Activated CD4-positive, alpha-beta T cell treated with anti-CD3 and anti-CD28 coated beads, Interleukin-2, amount 10 ng/mL, durations not matched to agents 7 days and 5 days (primary cell): ENCODE measurements around the gene PEX5L. TPM values are rescaled to one million over a fixed set of nuclear protein-coding genes. Genes with fewer than 3 reads are reported as not detected.
A peak's percentile ranks its signal among the peaks of the same experiment; 100 is the strongest.

Experiments
- CTCF ChIA-PET: fragments of 350-600 bp; sonication (Branson Sonifier 250); formaldehyde crosslinking; loops from one replicate; lab custom pipeline; 2021; ENCODE audit warnings: antibody characterized with exemption; lab: Charles Lee
- POLR2A ChIA-PET: fragments of 350-600 bp; sonication (Branson Sonifier 250); formaldehyde crosslinking; loops from one replicate; lab custom pipeline; 2021; ENCODE audit warnings: antibody characterized with exemption; lab: Charles Lee
- DNase-seq: peaks from one replicate; pipeline ENCODE4 v3.0.0-alpha.2; 2020
- H3K27ac Mint-ChIP-seq: one replicate; pipeline ENCODE4 v1.8.0; 2021; ENCODE audit warnings: mild to moderate bottlenecking, moderate library complexity, mixed read lengths
- H3K27me3 Mint-ChIP-seq: one replicate; pipeline ENCODE4 v1.8.0; 2021; ENCODE audit warnings: mixed read lengths
- H3K36me3 Mint-ChIP-seq: one replicate; pipeline ENCODE4 v1.8.0; 2021; ENCODE audit warnings: low read depth, mixed read lengths
- H3K4me1 Mint-ChIP-seq: one replicate; pipeline ENCODE4 v1.8.0; 2021; ENCODE audit warnings: mixed read lengths
- H3K4me3 Mint-ChIP-seq: one replicate; pipeline ENCODE4 v1.8.0; 2021; ENCODE audit warnings: mild to moderate bottlenecking, moderate library complexity, mixed read lengths
- H3K9me3 Mint-ChIP-seq: one replicate; pipeline ENCODE4 v1.8.0; 2021; ENCODE audit warnings: mixed read lengths
- total RNA-seq, 2 experiments: library from RNA; stranded (reverse); gene quantifications; one replicate each; pipeline ENCODE4 v1.2.3, GENCODE V29; 2021

Gene PEX5L
- total RNA-seq, 2 experiments from 2014 or later = 0.04 TPM; not detected in 1

DNA sequence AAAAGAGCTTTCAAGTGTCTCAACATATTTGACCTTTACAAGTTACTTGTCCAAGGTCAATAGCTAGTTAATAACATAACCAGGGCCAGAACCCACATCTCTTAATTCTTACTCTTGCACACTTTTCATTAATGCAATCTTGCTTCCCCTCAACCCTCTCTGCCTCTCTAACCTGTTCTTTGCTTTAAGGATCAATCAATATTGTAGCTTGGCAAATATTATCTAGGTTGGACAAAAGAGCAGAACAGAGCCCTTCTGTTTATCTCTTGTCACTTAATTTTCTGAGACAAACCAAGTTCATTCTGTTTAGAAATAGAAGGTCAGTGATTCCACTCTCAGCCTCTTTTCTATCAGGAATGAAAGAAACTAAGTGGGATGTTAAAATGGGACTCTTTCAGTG, 203.4 kb downstream of the PEX5L start:
- Mint-ChIP-seq H3K9me3 (no peaks in the 10 kb centered on the region), H3K4me1 (no peaks in the 10 kb centered on the region), H3K4me3 (no peak overlapping the region), H3K27ac (no peak overlapping the region), H3K36me3 (no peaks in the 10 kb centered on the region), H3K27me3 (no peaks in the 10 kb centered on the region)
- DNase-seq = no peak
- CTCF ChIA-PET = no interaction called here
- POLR2A ChIA-PET = no interaction called here

- Mint-ChIP-seq H3K4me3 (no peak overlapping the region), H3K4me1 (no peaks in the 10 kb centered on the region), H3K27me3 (no peaks in the 10 kb centered on the region), H3K9me3 (no peaks in the 10 kb centered on the region), H3K36me3 (no peaks in the 10 kb centered on the region), H3K27ac (no peak overlapping the region)
- POLR2A ChIA-PET = no interaction called here
- DNase-seq = no peak
- CTCF ChIA-PET = no interaction called here
Observed at GRCh38 chr3:179832333-179832854, 204.3 kb downstream of the PEX5L start.

DNA sequence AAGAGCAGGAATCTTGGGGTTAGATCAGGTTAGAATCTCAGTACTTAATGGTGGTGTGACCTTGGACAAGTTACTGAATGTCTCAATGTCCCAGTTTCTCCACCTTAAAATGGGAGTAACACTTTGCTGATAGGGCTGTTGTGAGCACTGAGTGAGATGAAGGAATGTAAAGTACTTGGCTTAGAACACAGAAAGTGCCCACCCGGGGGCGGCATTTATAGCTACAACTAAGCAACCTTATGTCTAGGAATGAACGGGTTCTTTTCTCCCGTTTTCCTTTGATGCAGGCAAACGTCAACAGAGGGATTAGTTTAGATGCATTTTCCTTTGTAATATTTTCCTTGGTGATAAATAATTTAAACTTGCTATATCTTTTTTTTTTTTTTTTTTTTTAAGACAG, 207.3 kb downstream of the PEX5L start:
- ChIA-PET CTCF (interaction anchor here (0.6 kb wide), 1 partner anchor 223 kb away, joined by 3 read pairs; no protein-coding TSS in a partner anchor), POLR2A (no interaction called here)
- no peaks in the 10 kb centered on the region for H3K4me1 Mint-ChIP-seq
- H3K27me3 Mint-ChIP-seq = no peaks in the 10 kb centered on the region
- H3K36me3 Mint-ChIP-seq = no peaks in the 10 kb centered on the region
- H3K27ac Mint-ChIP-seq = no peak overlapping the region
- no peak for DNase-seq
- H3K4me3 Mint-ChIP-seq = no peak overlapping the region
- no peaks in the 10 kb centered on the region for H3K9me3 Mint-ChIP-seq

DNA sequence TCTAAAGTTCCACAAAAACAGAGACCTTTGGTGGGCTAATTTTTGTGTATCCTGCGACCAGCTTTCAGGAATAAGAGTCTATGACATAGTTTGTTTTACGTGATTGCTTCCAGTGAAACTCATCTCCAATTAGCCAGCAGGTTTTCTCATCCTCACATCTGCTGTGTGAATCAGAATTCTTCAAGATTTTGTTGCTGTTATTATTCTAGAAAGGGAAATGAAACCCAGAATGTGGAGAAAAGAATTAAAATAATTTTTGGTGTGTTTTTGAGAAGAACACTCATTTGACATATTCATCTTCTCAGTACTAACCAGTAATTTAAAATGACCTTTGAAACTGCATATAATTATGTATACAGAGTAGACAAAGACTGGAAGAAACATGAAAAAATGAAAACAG, 208.0 kb downstream of the PEX5L start:
- no peak for DNase-seq
- ChIA-PET CTCF (no interaction called here), POLR2A (no interaction called here)
- no peaks in the 10 kb centered on the region for H3K9me3 Mint-ChIP-seq
- H3K27me3 Mint-ChIP-seq = no peaks in the 10 kb centered on the region
- H3K4me1 Mint-ChIP-seq = no peaks in the 10 kb centered on the region
- H3K4me3 Mint-ChIP-seq = no peak overlapping the region
- no peaks in the 10 kb centered on the region for H3K36me3 Mint-ChIP-seq
- no peak overlapping the region for H3K27ac Mint-ChIP-seq

DNA sequence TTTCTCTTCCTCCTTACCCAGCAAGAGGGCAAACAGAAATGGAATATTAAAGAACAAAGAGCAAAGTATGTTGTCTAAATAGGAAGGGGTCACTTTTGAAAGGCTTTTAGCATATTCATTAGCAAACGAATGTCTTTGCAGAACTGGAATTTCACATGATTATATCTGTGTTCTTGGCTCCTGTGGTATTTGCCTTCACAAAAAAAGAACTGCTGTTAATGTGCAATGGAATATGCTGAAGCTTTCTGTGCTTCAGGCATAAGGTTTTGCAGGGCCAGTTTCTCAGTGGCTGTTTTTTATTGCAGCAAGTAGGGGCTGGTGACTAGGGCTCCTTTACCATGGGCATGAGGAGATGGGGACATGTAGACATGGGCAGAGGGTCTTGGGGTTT, 210.5 kb downstream of the PEX5L start:
- H3K27ac Mint-ChIP-seq = no peak overlapping the region
- H3K4me3 Mint-ChIP-seq = no peak overlapping the region
- no peaks in the 10 kb centered on the region for H3K36me3 Mint-ChIP-seq
- DNase-seq = no peak
- H3K27me3 Mint-ChIP-seq = no peaks in the 10 kb centered on the region
- no peaks in the 10 kb centered on the region for H3K4me1 Mint-ChIP-seq
- CTCF ChIA-PET = no interaction called here
- no peaks in the 10 kb centered on the region for H3K9me3 Mint-ChIP-seq
- POLR2A ChIA-PET = no interaction called here

DNA sequence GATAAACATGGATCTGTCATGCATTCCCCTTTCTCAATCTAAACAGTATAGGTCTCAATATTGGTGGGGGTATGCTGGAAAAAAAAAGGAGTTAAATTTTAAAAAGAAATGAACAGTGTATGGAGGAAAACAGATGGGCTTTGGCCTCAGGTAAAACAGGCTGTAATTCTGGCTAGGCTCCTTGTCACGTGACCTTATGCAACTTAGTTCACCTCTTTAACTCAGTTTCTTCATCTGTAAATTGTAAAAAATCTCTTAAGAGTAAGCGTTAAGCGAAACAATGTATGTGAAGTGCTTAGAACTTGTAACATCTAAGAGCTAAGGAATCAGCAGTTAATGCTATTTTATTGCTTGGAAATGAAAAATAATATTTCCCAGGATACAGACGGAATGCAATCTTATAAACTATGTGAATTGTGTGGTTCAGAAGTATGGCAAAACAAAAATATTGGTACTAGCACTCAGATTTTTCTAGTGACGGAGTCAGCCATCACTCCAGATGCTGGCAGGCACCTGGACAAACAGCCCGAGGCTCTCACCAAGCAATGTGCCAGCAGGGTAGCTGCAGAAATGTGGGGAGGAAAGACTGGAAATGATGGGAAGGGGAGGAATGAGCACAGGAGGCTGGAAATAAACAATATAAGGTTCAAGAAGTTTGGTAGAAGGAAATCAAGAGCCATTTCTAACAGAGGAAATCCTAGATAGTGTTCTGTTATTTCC, 211.1 kb downstream of the PEX5L start:
- no peak overlapping the region for H3K4me3 Mint-ChIP-seq
- no peaks in the 10 kb centered on the region for H3K4me1 Mint-ChIP-seq
- peaks cover 4% of the 10 kb centered on the region for H3K27me3 Mint-ChIP-seq
- CTCF ChIA-PET = no interaction called here
- no peak for DNase-seq
- no peak overlapping the region for H3K27ac Mint-ChIP-seq
- no peaks in the 10 kb centered on the region for H3K36me3 Mint-ChIP-seq
- POLR2A ChIA-PET = no interaction called here
- no peaks in the 10 kb centered on the region for H3K9me3 Mint-ChIP-seq

GRCh38 chr3:179822296-179822695, 214.4 kb downstream of the PEX5L start:
- DNase-seq = no peak
- Mint-ChIP-seq H3K27ac (no peak overlapping the region), H3K4me3 (no peak overlapping the region), H3K4me1 (no peaks in the 10 kb centered on the region), H3K27me3 (peaks cover 7% of the 10 kb centered on the region), H3K9me3 (no peaks in the 10 kb centered on the region), H3K36me3 (no peaks in the 10 kb centered on the region)
- POLR2A ChIA-PET = no interaction called here
- CTCF ChIA-PET = no interaction called here

GRCh38 chr3:179819379-179819778, 217.4 kb downstream of the PEX5L start:
- POLR2A ChIA-PET = no interaction called here
- Mint-ChIP-seq H3K27me3 (peaks cover 7% of the 10 kb centered on the region), H3K36me3 (no peaks in the 10 kb centered on the region), H3K4me3 (no peak overlapping the region), H3K27ac (no peak overlapping the region), H3K4me1 (no peaks in the 10 kb centered on the region), H3K9me3 (no peaks in the 10 kb centered on the region)
- CTCF ChIA-PET = no interaction called here
- no peak for DNase-seq

- no peak for DNase-seq
- CTCF ChIA-PET = interaction anchor here (1.2 kb wide), 2 partner anchors 8 to 36 kb away, joined by 3 read pairs; no protein-coding TSS in a partner anchor
- H3K4me3 Mint-ChIP-seq = no peak overlapping the region
- H3K4me1 Mint-ChIP-seq = peaks cover 4% of the 10 kb centered on the region
- no peak overlapping the region for H3K27ac Mint-ChIP-seq
- H3K27me3 Mint-ChIP-seq = no peaks in the 10 kb centered on the region
- H3K9me3 Mint-ChIP-seq = no peaks in the 10 kb centered on the region
- H3K36me3 Mint-ChIP-seq = no peaks in the 10 kb centered on the region
- POLR2A ChIA-PET = no interaction called here
Observed at GRCh38 chr3:179812096-179812382, 224.7 kb downstream of the PEX5L start.

GRCh38 chr3:179811321-179812095, 225.2 kb downstream of the PEX5L start:
- no peak overlapping the region for H3K27ac Mint-ChIP-seq
- POLR2A ChIA-PET = no interaction called here
- DNase-seq = peak; percentile 19
- CTCF ChIA-PET = interaction anchor here (1.2 kb wide), 2 partner anchors 9 to 35 kb away, joined by 3 read pairs; no protein-coding TSS in a partner anchor
- H3K9me3 Mint-ChIP-seq = no peaks in the 10 kb centered on the region
- H3K4me3 Mint-ChIP-seq = no peak overlapping the region
- H3K36me3 Mint-ChIP-seq = no peaks in the 10 kb centered on the region
- H3K27me3 Mint-ChIP-seq = no peaks in the 10 kb centered on the region
- peaks cover 4% of the 10 kb centered on the region for H3K4me1 Mint-ChIP-seq

DNA sequence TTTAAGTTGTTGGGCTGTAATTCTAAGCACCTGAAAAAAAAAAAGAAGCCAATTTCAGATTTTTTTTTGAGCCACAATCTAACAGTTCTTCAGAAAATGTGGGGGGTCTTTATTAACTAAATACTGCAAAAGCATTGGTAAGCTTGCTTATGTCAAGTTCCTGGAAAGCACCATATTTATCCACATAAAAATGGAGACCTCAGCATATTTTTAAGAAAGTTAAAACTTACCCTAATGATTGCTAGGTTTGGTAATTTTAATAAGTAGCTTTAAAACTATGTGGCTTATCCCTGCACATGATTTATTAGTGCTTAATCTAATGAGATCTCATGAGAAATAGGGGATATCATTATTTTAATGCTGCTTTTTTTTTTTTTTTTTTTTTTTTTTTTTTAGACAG, 227.1 kb downstream of the PEX5L start:
- Mint-ChIP-seq H3K4me3 (no peak overlapping the region), H3K9me3 (no peaks in the 10 kb centered on the region), H3K4me1 (peaks cover 5% of the 10 kb centered on the region), H3K36me3 (no peaks in the 10 kb centered on the region), H3K27me3 (peaks cover 1% of the 10 kb centered on the region), H3K27ac (no peak overlapping the region)
- ChIA-PET CTCF (interaction anchor here (0.6 to 2.0 kb wide), 2 partner anchors 15 to 111 kb away, joined by 3 to 5 read pairs; no protein-coding TSS in a partner anchor), POLR2A (no interaction called here)
- no peak for DNase-seq

- no peak for DNase-seq
- Mint-ChIP-seq H3K4me1 (peaks cover 8% of the 10 kb centered on the region), H3K36me3 (no peaks in the 10 kb centered on the region), H3K4me3 (no peak overlapping the region), H3K27ac (no peak overlapping the region), H3K9me3 (no peaks in the 10 kb centered on the region), H3K27me3 (peaks cover 11% of the 10 kb centered on the region)
- ChIA-PET CTCF (no interaction called here), POLR2A (no interaction called here)
Observed at GRCh38 chr3:179807588-179807987, 229.1 kb downstream of the PEX5L start.

- no peaks in the 10 kb centered on the region for H3K36me3 Mint-ChIP-seq
- H3K27me3 Mint-ChIP-seq = peaks cover 11% of the 10 kb centered on the region
- CTCF ChIA-PET = no interaction called here
- DNase-seq = no peak
- H3K9me3 Mint-ChIP-seq = no peaks in the 10 kb centered on the region
- no peak overlapping the region for H3K4me3 Mint-ChIP-seq
- H3K4me1 Mint-ChIP-seq = peaks cover 3% of the 10 kb centered on the region
- no peak overlapping the region for H3K27ac Mint-ChIP-seq
- POLR2A ChIA-PET = no interaction called here
Observed at GRCh38 chr3:179806177-179806576, 230.6 kb downstream of the PEX5L start.
